ENCODE measurements around the gene DUSP19.

The DUSP19 gene

GRCh38 chr2:183125659-183126341, 47.3 kb downstream of the DUSP19 start:
- DNase-seq (ENCODE audit: low spot score), result no peak

GRCh38 chr2:183126635-183127034, 48.1 kb downstream of the DUSP19 start:
- DNase-seq (ENCODE audit: low spot score), result no peak

DNA sequence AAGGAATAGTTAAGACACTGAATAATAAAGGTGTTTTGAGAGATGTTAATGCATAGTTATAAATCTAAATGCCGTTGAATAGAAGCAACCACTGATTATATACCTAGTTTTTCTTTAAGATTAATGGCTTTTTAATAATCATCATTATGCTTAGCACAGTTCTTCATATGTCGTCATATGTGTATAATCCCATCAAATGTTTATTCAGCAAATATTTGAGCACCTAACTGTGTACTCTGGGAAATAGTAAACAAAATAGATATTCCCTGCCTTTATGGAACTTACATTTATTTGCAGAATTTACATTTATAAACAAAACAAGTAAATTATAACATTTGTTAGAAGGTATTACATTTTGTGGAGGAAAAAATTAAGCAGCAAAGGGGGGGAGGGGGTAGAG, 55.5 kb downstream of the DUSP19 start:
- DNase-seq (ENCODE audit: low spot score), result no peak

DNA sequence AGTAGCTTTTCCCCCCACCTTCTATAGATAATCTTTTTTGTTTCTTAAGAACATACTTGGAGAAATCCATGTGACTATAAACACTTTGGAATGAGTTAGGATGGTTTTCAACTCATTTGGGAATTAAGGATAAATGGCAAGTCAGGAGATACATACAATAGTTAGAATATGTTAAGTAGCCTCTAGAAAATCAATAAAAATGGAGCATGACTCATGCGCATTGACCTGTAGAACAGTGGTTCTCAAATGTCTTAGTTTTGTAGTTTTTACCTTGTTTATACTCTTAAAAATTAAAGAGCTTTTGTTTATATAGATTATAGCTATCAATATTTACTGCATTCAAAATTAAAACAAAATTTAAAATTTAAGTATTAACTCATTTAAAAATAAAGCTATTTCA, 70.4 kb downstream of the DUSP19 start:
- no peak for DNase-seq (ENCODE audit: low spot score)

DNA sequence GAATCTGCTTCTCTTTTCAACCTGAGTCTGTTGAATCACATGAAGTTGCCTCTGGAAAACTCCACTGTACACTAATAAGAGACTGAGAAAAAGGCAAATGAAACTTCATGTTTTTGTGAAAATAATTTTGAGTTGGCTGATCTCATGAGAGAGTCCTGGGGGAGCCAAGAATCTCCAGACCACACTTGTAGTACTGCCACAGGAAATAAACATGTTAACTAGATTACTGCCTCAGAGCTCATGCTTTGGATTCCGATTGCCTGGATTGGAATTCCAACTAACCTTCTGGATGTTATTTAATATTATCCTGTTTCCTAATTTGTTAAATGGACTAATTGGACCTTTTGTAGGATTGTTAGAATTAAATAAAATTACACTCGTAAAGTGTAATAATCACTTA, 70.9 kb downstream of the DUSP19 start:
- DNase-seq (ENCODE audit: low spot score), result peak; percentile 77
